Spleen (tissue), 11 donors: ENCODE measurements around the gene SLC39A11. TPM values are rescaled to one million over a fixed set of nuclear protein-coding genes. Genes with fewer than 3 reads are reported as not detected.

Experiments used
- DNase-seq: peaks from one replicate; pipeline ENCODE4 v3.0.0-alpha.2; 2020
- H3K27ac ChIP-seq, 8 donors: fragments of 200-600 bp; sonication (generic) in 7 of 8; 1 replicate in 4 of 8; 2 replicates in 4 of 8; pipeline versions ENCODE4 v1.5.0 to v1.8.0; 2016 to 2021; ENCODE audit warnings: inconsistent platforms in 4 of 8, mild to moderate bottlenecking in 4 of 8, moderate library complexity in 1 of 8
- H3K27me3 ChIP-seq, 7 donors: fragments of 200-600 bp; sonication (generic) in 6 of 7; replicated peaks in 1 of 7; 1 replicate in 4 of 7; 2 replicates in 3 of 7; pipeline versions ENCODE4 v1.5.0 to v1.8.0; 2016 to 2021; ENCODE audit warnings: inconsistent platforms in 3 of 7, mild to moderate bottlenecking in 1 of 7
- H3K36me3 ChIP-seq, 6 donors: fragments of 200-600 bp; sonication (generic) in 5 of 6; 1 replicate in 4 of 6; 2 replicates in 2 of 6; pipeline versions ENCODE4 v1.5.0 to v1.8.0; 2016 to 2021; ENCODE audit warnings: inconsistent platforms in 2 of 6
- H3K4me1 ChIP-seq, 6 donors: fragments of 200-600 bp; sonication (generic) in 5 of 6; 1 replicate in 3 of 6; 2 replicates in 3 of 6; pipeline versions ENCODE4 v1.5.0 to v1.8.0; 2016 to 2021; ENCODE audit warnings: inconsistent platforms in 3 of 6
- H3K4me3 ChIP-seq, 8 donors: fragments of 200-600 bp; sonication (generic) in 7 of 8; 1 replicate in 4 of 8; 2 replicates in 4 of 8; pipeline versions ENCODE4 v1.5.0 to v1.8.0; 2016 to 2021; ENCODE audit warnings: inconsistent platforms in 4 of 8, mild to moderate bottlenecking in 4 of 8, moderate library complexity in 2 of 8
- H3K9me3 ChIP-seq, 8 donors: fragments of 200-600 bp; sonication (generic) in 7 of 8; 1 replicate in 4 of 8; 2 replicates in 4 of 8; pipeline versions ENCODE4 v1.5.0 to v1.8.0; 2016 to 2021; ENCODE audit warnings: inconsistent platforms in 4 of 8
- POLR2A ChIP-seq, 3 donors: fragments of 450-650 bp; IDR thresholded peaks; one replicate each; pipeline ENCODE4 v1.5.1; 2017; ENCODE audit warnings: antibody characterized with exemption in 3 of 3, mild to moderate bottlenecking in 1 of 3
- POLR2AphosphoS5 ChIP-seq, 3 donors: sonication (generic); formaldehyde crosslinking; IDR thresholded peaks; one replicate each; pipeline ENCODE4 v1.5.1; 2017; ENCODE audit warnings: antibody characterized with exemption in 3 of 3
- WGBS, 5 donors: extraction: QIAGEN DNeasy Blood & Tissue Kit in 3 of 5; methylation state at CpG; one replicate each; pipeline versions ENCODE4 v1.1.5 to v1.1.7; 2013 to 2018; 5-methylcytosine and 5-hydroxymethylcytosine counted together
- intact Hi-C: fragments of 100-400 bp; cut with DNase I; formaldehyde crosslinking; loops from one replicate; pipeline ENCODE4 v1.15.0; 2023; ENCODE audit warnings: low total_unique reads
- polyA plus RNA-seq, 3 donors: library from polyadenylated mRNA; stranded (reverse); fragments of 200-250 nt; gene quantifications; one replicate each; pipeline ENCODE4 v1.2.1, GENCODE V29; 2013
- total RNA-seq, 7 donors: library from RNA; depleted of rRNA in 3 of 7; stranded (reverse); fragments of >200 nt in 3 of 7; fragmentation: NEBNext Ultra II Directional in 4 of 7; extraction: Animal tissue kit (Norgen Biotek cat#: 25700) in 4 of 7; gene quantifications; one replicate each; pipeline versions ENCODE4 v1.1.0 to v1.2.1, GENCODE V29; 2016 to 2021
- TF ChIP-seq, protein P1 (sequence below), 11 experiments: fragments of 200-600 bp in 7 of 11; fragments of 450-650 bp in 4 of 11; sonication (generic) in 4 of 11; IDR thresholded peaks in 8 of 11; conservative IDR thresholded peaks in 3 of 11; 1 replicate in 7 of 11; 2 replicates in 4 of 11; pipeline versions ENCODE4 v1.4.0 to v1.8.0; 2016 to 2021; ENCODE audit warnings: antibody characterized with exemption in 11 of 11, inconsistent platforms in 4 of 11, mild to moderate bottlenecking in 1 of 11
- donor health status: healthy with polysubstance abuse.
- donor health status: DM: no; HTN: no; CAD: no; lungs with moderate emphysema.
- donor health status: DM: no; HTN: no; CAD: no.
- donor health status: Bipolar disorder and iron deficiency.
- donor health status: healthy.
- donor health status: DM: no; HTN: no; CAD: no.
- donor health status: DM: yes; HTN: yes; CAD: no.

The SLC39A11 gene
- total and polyA plus RNA-seq, 10 donors = 4.1 to 45.2 (median 27.8) TPM

DNA sequence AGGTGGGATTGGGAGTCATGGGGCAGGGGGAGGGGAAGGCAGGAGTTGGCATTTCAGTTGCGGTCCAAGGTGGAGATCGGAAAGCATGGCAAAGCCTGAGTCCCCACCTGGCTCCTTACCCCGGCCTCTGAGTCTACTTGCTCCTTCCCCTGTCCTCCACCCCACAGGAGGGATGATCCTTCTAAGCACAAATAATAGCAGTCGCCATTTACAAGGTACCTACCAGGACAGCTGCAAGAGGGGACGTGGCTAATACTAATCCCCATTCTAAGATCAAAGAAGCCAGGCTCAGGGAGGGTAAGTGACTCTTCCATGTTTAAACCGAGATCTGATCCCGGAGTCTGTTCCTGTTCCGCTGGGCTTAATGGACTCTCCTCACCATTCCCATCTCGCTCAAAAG, 396.3 kb downstream of the SLC39A11 start:
- 92 to 97% (median 95%) methylated on average over 9 of the region's 9 CpGs for WGBS, 5 donors
- Histone ChIP-seq H3K27me3 (no peaks in the 10 kb centered on the region), H3K36me3 (peaks cover 0 to 27% (median 0%) of the 10 kb centered on the region in 6 donors), H3K27ac (no peak overlapping the region), H3K9me3 (no peaks in the 10 kb centered on the region), H3K4me1 (no peaks in the 10 kb centered on the region), H3K4me3 (no peak overlapping the region)
- intact Hi-C loops = no loop called here
- DNase-seq = no peak
- TF ChIP-seq POLR2A (IDR thresholded peaks at IDR 0.05) = no peak
- no peak for TF ChIP-seq POLR2AphosphoS5 (IDR thresholded peaks at IDR 0.05)
- TF ChIP-seq, protein P1, sequence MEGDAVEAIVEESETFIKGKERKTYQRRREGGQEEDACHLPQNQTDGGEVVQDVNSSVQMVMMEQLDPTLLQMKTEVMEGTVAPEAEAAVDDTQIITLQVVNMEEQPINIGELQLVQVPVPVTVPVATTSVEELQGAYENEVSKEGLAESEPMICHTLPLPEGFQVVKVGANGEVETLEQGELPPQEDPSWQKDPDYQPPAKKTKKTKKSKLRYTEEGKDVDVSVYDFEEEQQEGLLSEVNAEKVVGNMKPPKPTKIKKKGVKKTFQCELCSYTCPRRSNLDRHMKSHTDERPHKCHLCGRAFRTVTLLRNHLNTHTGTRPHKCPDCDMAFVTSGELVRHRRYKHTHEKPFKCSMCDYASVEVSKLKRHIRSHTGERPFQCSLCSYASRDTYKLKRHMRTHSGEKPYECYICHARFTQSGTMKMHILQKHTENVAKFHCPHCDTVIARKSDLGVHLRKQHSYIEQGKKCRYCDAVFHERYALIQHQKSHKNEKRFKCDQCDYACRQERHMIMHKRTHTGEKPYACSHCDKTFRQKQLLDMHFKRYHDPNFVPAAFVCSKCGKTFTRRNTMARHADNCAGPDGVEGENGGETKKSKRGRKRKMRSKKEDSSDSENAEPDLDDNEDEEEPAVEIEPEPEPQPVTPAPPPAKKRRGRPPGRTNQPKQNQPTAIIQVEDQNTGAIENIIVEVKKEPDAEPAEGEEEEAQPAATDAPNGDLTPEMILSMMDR (IDR thresholded peaks at IDR 0.05 in 8 of 11, conservative IDR thresholded peaks at IDR 0.05 in 3 of 11) = no peak

DNA sequence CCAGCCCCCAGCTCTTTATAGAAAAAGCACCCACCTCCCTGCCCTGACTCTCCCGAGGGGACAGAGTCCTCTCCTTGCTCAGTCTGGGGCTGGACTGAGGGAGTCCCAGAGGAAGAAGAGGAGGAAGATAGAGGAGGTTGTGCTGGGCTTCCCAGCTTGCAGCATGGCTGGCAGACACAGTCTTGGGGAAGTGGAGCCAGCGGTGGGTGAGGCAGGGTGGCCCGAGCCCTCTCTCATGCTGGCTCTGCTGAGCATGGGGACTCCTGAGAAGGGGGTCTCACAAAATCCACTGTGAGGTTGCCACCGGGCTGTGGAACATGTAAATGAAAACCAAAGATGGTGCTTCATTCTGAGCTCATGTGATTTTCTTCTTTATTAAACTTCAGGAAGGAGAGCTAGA, 398.5 kb downstream of the SLC39A11 start:
- no peaks in the 10 kb centered on the region for H3K9me3 ChIP-seq
- peaks cover 0 to 44% (median 0%) of the 10 kb centered on the region in 6 donors for H3K36me3 ChIP-seq
- TF ChIP-seq POLR2AphosphoS5 (IDR thresholded peaks at IDR 0.05) (no peak), POLR2A (IDR thresholded peaks at IDR 0.05) (no peak)
- TF ChIP-seq, protein P1 (IDR thresholded peaks at IDR 0.05 in 8 of 11, conservative IDR thresholded peaks at IDR 0.05 in 3 of 11) = no peak
- no peaks in the 10 kb centered on the region for H3K4me1 ChIP-seq
- no peak for DNase-seq
- no peak overlapping the region for H3K27ac ChIP-seq
- intact Hi-C loops = no loop called here
- no peaks in the 10 kb centered on the region for H3K27me3 ChIP-seq
- WGBS, 5 donors = 91 to 95% (median 94%) methylated on average over 3 to 4 of the region's 4 CpGs
- no peak overlapping the region for H3K4me3 ChIP-seq

DNA sequence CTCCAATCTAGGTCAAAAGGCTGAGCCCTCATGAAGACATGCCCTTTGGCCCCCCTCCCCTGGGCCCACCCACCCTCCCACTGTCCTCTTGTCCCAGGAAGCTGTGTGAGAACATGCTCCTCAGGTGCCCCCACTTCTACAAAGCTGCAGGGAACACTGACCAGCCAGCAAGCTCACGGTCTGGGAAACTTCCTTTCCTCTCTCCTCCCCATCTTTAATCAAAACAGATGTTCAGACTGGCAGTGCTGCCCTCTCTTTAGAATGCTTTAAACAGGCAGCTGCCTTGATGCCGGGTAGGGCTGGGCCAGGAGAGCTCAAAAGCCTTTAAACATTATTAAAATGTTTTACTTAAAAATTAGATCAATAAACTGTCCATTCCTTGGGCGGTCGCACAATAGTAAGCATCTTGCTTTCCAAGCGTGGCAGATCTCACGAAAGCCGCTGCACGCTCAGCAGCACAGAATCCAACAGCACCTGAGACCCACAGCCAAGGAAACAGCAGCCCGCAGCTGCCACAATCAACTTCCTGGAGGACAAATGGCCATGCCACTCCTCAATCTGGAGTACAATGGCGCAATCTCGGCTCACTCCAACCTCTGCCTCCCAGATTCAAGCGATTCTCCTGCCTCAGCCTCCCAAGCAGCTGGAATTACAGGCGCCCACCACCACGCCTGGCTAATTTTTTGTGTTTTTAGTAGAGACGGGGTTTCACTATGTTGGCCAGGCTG, 399.2 kb downstream of the SLC39A11 start:
- H3K36me3 ChIP-seq = peaks cover 0 to 40% (median 0%) of the 10 kb centered on the region in 6 donors
- DNase-seq = no peak
- H3K27ac ChIP-seq = no peak overlapping the region
- H3K9me3 ChIP-seq = no peaks in the 10 kb centered on the region
- intact Hi-C loops = no loop called here
- WGBS, 5 donors = 90 to 95% (median 93%) methylated on average over 14 to 15 of the region's 15 CpGs
- TF ChIP-seq POLR2A (IDR thresholded peaks at IDR 0.05) = no peak
- TF ChIP-seq, protein P1 (IDR thresholded peaks at IDR 0.05 in 8 of 11, conservative IDR thresholded peaks at IDR 0.05 in 3 of 11) = no peak
- TF ChIP-seq POLR2AphosphoS5 (IDR thresholded peaks at IDR 0.05) = no peak
- no peak overlapping the region for H3K4me3 ChIP-seq
- H3K4me1 ChIP-seq = no peaks in the 10 kb centered on the region
- no peaks in the 10 kb centered on the region for H3K27me3 ChIP-seq

DNA sequence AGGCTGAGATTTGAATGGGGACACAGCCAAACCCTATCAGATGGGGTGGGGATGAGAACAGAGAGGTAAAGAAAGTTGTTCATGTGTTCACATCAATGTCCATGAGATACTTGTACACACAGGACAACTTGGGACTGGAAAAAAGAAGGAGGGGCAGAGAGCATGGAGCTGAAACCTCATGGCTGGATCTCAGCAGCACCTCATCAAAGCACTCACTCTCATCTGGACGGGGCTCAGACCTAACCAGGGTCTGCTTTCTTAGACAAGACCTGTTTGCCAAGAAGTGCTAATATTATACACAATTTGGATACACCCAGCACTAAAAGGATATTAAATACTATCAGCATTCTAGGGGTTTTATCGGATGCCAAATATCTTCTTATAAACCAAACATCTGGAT, 399.8 kb downstream of the SLC39A11 start:
- Histone ChIP-seq H3K9me3 (no peaks in the 10 kb centered on the region), H3K36me3 (peaks cover 0 to 40% (median 0%) of the 10 kb centered on the region in 6 donors), H3K27ac (no peak overlapping the region), H3K4me1 (no peaks in the 10 kb centered on the region), H3K27me3 (no peaks in the 10 kb centered on the region), H3K4me3 (no peak overlapping the region)
- 88 to 96% (median 92%) methylated on average over 2 of the region's 2 CpGs for WGBS, 5 donors
- no peak for TF ChIP-seq POLR2AphosphoS5 (IDR thresholded peaks at IDR 0.05)
- TF ChIP-seq, protein P1 (IDR thresholded peaks at IDR 0.05 in 8 of 11, conservative IDR thresholded peaks at IDR 0.05 in 3 of 11) = no peak
- TF ChIP-seq POLR2A (IDR thresholded peaks at IDR 0.05) = no peak
- DNase-seq = no peak
- intact Hi-C loops = no loop called here
